Stomach (tissue), 19 donors: ENCODE data around the gene CHAF1A. TPM values are rescaled to one million over a fixed set of nuclear protein-coding genes. Genes with fewer than 3 reads are reported as not detected.
A peak's percentile ranks its signal among the peaks of the same experiment; 100 is the strongest.

Source experiments
- DNase-seq, 2 donors: peaks; one replicate each; pipeline versions ENCODE4 v3.0.0 to v3.0.0-alpha.2; 2013 to 2019
- H3K27ac ChIP-seq, 5 donors: fragments of 200-600 bp in 4 of 5; sonication (generic) in 4 of 5; one replicate each; pipeline ENCODE4 v1.5.1; 2013 to 2019; ENCODE audit warnings: mild to moderate bottlenecking in 1 of 5, moderate library complexity in 1 of 5
- H3K27me3 ChIP-seq, 3 donors: fragments of 200-600 bp; sonication (generic); one replicate each; pipeline ENCODE4 v1.5.1; 2017 to 2019; ENCODE audit warnings: mixed run types in 1 of 3
- H3K36me3 ChIP-seq, 4 donors: fragments of 200-600 bp; sonication (generic); 1 replicate in 3 of 4; 2 replicates in 1 of 4; pipeline ENCODE4 v1.5.1; 2016 to 2019
- H3K4me1 ChIP-seq, 4 donors: fragments of 200-600 bp; sonication (generic); one replicate each; pipeline ENCODE4 v1.5.1; 2016 to 2019
- H3K4me3 ChIP-seq, 4 donors: fragments of 200-600 bp; sonication (generic) in 3 of 4; one replicate each; pipeline ENCODE4 v1.5.1; 2016 to 2019; ENCODE audit warnings: mild to moderate bottlenecking in 1 of 4
- H3K9me3 ChIP-seq, 4 donors: fragments of 200-600 bp; sonication (generic); one replicate each; pipeline ENCODE4 v1.5.1; 2016 to 2019
- EP300 ChIP-seq: sonication (generic); formaldehyde crosslinking; IDR thresholded peaks from one replicate; pipeline ENCODE4 v1.6.1; 2017; ENCODE audit warnings: antibody characterized with exemption
- POLR2A ChIP-seq, 4 donors: fragments of 450-650 bp; IDR thresholded peaks; one replicate each; pipeline ENCODE4 v1.6.1; 2016; ENCODE audit warnings: antibody characterized with exemption in 4 of 4, control low read depth in 2 of 4, mild to moderate bottlenecking in 1 of 4, moderate library complexity in 1 of 4
- POLR2AphosphoS5 ChIP-seq, 3 donors: sonication (generic); formaldehyde crosslinking; IDR thresholded peaks; one replicate each; pipeline ENCODE4 v1.6.1; 2016; ENCODE audit warnings: antibody characterized with exemption in 3 of 3
- WGBS, 5 donors: extraction: QIAGEN DNeasy Blood & Tissue Kit in 3 of 5; methylation state at CpG; one replicate each; pipeline versions ENCODE4 v1.1.5 to v1.1.7; 2013 to 2018; 5-methylcytosine and 5-hydroxymethylcytosine counted together
- intact Hi-C: fragments of 100-400 bp; cut with DNase I; formaldehyde crosslinking; loops from one replicate; pipeline ENCODE4 v1.15.1; 2023; ENCODE audit warnings: low total_unique reads
- long read RNA-seq, 10 donors: transcript quantifications; one replicate each; lab custom pipeline, GENCODE V29; 2026
- polyA plus RNA-seq, 3 donors: library from polyadenylated mRNA; stranded (reverse); fragments of 200-250 nt; gene quantifications; one replicate each; pipeline ENCODE4 v1.2.3, GENCODE V29; 2013
- total RNA-seq, 5 donors: library from RNA; depleted of rRNA; stranded (reverse); fragments of >200 nt; gene quantifications; one replicate each; pipeline versions ENCODE4 v1.1.0 to v1.2.3, GENCODE V29; 2014 to 2016
- TF ChIP-seq, protein P1 (sequence below), 7 experiments: fragments of 450-650 bp in 4 of 7; fragments of 200-600 bp in 3 of 7; sonication (generic) in 3 of 7; IDR thresholded peaks; one replicate each; pipeline ENCODE4 v1.5.1; 2016 to 2019; ENCODE audit warnings: antibody characterized with exemption in 7 of 7, control low read depth in 2 of 7, mild to moderate bottlenecking in 1 of 7
- donor health status: healthy with polysubstance abuse.
- donor health status: Bipolar disorder and iron deficiency.
- donor health status: healthy.

The CHAF1A gene, protein sequence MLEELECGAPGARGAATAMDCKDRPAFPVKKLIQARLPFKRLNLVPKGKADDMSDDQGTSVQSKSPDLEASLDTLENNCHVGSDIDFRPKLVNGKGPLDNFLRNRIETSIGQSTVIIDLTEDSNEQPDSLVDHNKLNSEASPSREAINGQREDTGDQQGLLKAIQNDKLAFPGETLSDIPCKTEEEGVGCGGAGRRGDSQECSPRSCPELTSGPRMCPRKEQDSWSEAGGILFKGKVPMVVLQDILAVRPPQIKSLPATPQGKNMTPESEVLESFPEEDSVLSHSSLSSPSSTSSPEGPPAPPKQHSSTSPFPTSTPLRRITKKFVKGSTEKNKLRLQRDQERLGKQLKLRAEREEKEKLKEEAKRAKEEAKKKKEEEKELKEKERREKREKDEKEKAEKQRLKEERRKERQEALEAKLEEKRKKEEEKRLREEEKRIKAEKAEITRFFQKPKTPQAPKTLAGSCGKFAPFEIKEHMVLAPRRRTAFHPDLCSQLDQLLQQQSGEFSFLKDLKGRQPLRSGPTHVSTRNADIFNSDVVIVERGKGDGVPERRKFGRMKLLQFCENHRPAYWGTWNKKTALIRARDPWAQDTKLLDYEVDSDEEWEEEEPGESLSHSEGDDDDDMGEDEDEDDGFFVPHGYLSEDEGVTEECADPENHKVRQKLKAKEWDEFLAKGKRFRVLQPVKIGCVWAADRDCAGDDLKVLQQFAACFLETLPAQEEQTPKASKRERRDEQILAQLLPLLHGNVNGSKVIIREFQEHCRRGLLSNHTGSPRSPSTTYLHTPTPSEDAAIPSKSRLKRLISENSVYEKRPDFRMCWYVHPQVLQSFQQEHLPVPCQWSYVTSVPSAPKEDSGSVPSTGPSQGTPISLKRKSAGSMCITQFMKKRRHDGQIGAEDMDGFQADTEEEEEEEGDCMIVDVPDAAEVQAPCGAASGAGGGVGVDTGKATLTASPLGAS
- total RNA-seq (100 to 1,000 TPM in 1 of 5 donors, 10 to 100 TPM in 1, 1 to 10 TPM in 3; 1.8 to 100 (median 9.8) TPM), polyA plus RNA-seq (1 to 10 TPM; 5.4 to 7.2 (median 5.8) TPM)
- long read RNA-seq, donor 1, partial matches to known transcripts, result 7 of 7 reads
- long read RNA-seq, donor 1, other reads (novel, unspliced or antisense), result 0 of 7 reads
- long read RNA-seq, donor 2, partial matches to known transcripts, result 6 of 6 reads
- long read RNA-seq, donor 2, other reads (novel, unspliced or antisense), result 0 of 6 reads
- long read RNA-seq, donor 3, result 0 reads
- long read RNA-seq, donor 4, result 0 reads
- long read RNA-seq, donor 5, result 0 reads
- long read RNA-seq, donor 6, partial matches to known transcripts, result 68 of 144 reads
- long read RNA-seq, donor 6, other reads (novel, unspliced or antisense), result 73 of 144 reads
- long read RNA-seq, donor 7, partial matches to known transcripts, result 9 of 9 reads
- long read RNA-seq, donor 7, other reads (novel, unspliced or antisense), result 0 of 9 reads
- long read RNA-seq, donor 8, partial matches to known transcripts, result 12 of 12 reads
- long read RNA-seq, donor 8, other reads (novel, unspliced or antisense), result 0 of 12 reads
- long read RNA-seq, donor 9, partial matches to known transcripts, result 8 of 9 reads
- long read RNA-seq, donor 9, other reads (novel, unspliced or antisense), result 0 of 9 reads
- long read RNA-seq, donor 10, result 0 reads

DNA sequence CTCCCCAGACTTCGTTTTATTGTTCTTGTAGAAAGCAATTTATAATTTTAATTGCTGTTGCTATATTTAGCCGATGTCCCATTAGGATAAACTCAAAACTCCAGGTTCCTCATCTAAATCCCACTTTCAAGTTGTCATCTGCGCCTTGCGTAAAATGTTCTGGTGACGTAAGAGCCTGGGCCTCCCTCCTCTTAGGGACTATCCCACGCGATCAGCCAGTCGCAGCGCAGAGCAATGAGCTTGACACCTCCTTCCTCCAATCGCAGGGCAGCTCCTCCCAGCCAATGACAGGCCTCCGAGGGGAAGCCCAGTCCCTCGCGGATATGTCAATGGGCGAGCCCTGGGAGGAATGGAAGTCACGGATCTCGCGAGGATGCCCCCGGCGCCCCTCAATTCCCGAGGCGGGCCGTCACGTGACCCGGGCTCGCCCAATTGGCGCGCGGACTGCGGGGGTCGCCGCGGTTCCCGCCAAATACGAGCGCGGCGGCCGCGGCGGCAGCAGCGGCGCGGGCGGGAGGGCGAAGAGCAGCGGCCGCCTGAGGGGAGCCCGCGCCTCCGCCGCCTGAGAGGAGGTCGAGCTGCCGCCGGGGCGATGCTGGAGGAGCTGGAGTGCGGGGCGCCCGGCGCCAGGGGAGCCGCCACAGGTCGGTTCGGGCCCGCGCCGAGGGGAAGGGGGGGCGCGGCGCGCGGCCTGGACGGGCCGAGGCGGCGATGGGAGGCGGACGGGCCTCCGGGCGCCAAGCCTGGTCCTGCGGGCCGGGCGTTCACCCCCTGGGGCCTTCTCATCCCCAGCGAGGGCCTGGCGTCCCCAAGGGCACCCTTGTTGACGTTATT is at the start of gene CHAF1A:
TSS of gene CHAF1A (plus strand) at position 470 of the 834 bp plus-strand sequence. CDS start at position 593, 123 bp downstream.
- peak within 1 kb of the TSS; percentile 71 to 94 (median 79) for H3K4me3 ChIP-seq
- H3K4me1 ChIP-seq, result peaks cover 35 to 51% (median 44%) of the 10 kb centered on the region in 4 donors
- H3K36me3 ChIP-seq, result peaks cover 0 to 12% (median 0%) of the 10 kb centered on the region in 4 donors
- TF ChIP-seq POLR2AphosphoS5 (IDR thresholded peaks at IDR 0.05), result peak; percentile 86 to 87 (median 86)
- peak in 1 of 4 donors; percentile 29 for TF ChIP-seq POLR2A (IDR thresholded peaks at IDR 0.05)
- TF ChIP-seq, protein P1, sequence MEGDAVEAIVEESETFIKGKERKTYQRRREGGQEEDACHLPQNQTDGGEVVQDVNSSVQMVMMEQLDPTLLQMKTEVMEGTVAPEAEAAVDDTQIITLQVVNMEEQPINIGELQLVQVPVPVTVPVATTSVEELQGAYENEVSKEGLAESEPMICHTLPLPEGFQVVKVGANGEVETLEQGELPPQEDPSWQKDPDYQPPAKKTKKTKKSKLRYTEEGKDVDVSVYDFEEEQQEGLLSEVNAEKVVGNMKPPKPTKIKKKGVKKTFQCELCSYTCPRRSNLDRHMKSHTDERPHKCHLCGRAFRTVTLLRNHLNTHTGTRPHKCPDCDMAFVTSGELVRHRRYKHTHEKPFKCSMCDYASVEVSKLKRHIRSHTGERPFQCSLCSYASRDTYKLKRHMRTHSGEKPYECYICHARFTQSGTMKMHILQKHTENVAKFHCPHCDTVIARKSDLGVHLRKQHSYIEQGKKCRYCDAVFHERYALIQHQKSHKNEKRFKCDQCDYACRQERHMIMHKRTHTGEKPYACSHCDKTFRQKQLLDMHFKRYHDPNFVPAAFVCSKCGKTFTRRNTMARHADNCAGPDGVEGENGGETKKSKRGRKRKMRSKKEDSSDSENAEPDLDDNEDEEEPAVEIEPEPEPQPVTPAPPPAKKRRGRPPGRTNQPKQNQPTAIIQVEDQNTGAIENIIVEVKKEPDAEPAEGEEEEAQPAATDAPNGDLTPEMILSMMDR (IDR thresholded peaks at IDR 0.05), result no peak
- TF ChIP-seq EP300, result no peak
- peak within 1 kb of the TSS; percentile 66 to 100 (median 96) for H3K27ac ChIP-seq
- 0 to 1% (median 0%) methylated on average over 21 to 84 of the region's 84 CpGs for WGBS, 5 donors
- intact Hi-C loops, result no loop called here
- DNase-seq, result peak; percentile 99 to 100
- no peaks in the 10 kb centered on the region for H3K9me3 ChIP-seq
- H3K27me3 ChIP-seq, result no peaks in the 10 kb centered on the region

DNA sequence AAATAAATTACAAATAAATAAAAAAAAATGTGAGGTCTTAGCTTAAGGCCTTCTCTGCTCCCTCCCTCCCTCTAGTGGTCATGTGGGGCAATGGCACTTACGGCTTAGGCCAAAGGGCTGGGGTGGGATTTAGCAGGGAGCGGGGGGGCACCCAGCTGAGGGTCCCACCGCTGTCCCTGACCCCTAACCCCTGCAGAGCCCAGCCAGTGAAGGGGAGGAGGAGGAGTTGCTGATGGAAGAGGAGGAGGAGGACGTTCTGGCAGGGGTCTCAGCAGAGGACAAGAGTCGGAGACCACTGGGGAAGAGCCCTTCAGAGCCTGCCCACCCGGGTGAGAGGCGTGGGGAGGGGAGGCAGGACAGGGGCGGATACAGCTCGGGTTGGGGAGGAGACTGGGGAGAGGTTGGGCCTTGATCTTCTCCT is 49.7 kb upstream of the CHAF1A start:
- H3K27ac ChIP-seq, result peak overlapping the region in 1 of 5 donors; percentile 14
- no peak for TF ChIP-seq EP300
- TF ChIP-seq, protein P1 (IDR thresholded peaks at IDR 0.05), result peak in 5 of 7 experiments; percentile 46 to 98 (median 55)
- peak in 1 of 2 donors; percentile 81 for DNase-seq
- H3K36me3 ChIP-seq, result peaks cover 0 to 58% (median 43%) of the 10 kb centered on the region in 4 donors
- intact Hi-C loops, result no loop called here
- no peak overlapping the region for H3K4me3 ChIP-seq
- 20 to 62% (median 35%) methylated on average over 8 to 9 of the region's 9 CpGs for WGBS, 5 donors
- no peaks in the 10 kb centered on the region for H3K27me3 ChIP-seq
- H3K4me1 ChIP-seq, result peaks cover 0 to 3% (median 0%) of the 10 kb centered on the region in 4 donors
- no peaks in the 10 kb centered on the region for H3K9me3 ChIP-seq

DNA sequence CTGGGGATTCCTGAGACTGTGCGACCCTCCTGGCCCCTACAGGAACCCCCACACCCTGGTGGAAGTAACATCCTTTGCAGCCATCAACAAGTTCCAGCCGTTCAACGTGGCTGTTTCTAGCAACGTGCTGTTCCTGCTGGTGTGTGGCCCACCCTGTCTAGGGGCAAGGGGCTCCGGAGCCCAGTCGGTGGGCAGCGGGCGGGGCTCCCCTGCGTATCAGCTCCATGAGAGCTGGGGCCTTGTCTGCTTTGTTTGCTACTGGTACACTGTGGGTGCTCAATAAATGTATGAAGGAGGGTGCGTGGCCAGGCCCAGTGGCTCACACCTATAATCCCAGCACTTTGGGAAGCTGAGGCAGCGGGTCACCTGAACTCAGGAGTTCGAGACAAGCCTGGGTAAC is 48.2 kb upstream of the CHAF1A start:
- Histone ChIP-seq H3K4me1 (peaks cover 0 to 3% (median 0%) of the 10 kb centered on the region in 4 donors), H3K36me3 (peaks cover 0 to 61% (median 48%) of the 10 kb centered on the region in 4 donors), H3K27me3 (no peaks in the 10 kb centered on the region), H3K27ac (no peak overlapping the region), H3K9me3 (no peaks in the 10 kb centered on the region), H3K4me3 (no peak overlapping the region)
- TF ChIP-seq POLR2A (IDR thresholded peaks at IDR 0.05) (no peak), EP300 (no peak), POLR2AphosphoS5 (IDR thresholded peaks at IDR 0.05) (no peak)
- TF ChIP-seq, protein P1 (IDR thresholded peaks at IDR 0.05), result no peak
- no peak for DNase-seq
- intact Hi-C loops, result no loop called here
- WGBS, 5 donors, result 87 to 92% (median 91%) methylated on average over 12 of the region's 12 CpGs
